Upper lobe of left lung (tissue), 6 donors: ENCODE results near the gene CPTP. TPM values are rescaled to one million over a fixed set of nuclear protein-coding genes. Genes with fewer than 3 reads are reported as not detected.

Source experiments
- ATAC-seq, 2 donors: fragments of 200-7000 bp; cut with Tn5 transposase; one replicate each; pipeline ENCODE4 v1.9.1; 2022; ENCODE audit warnings: mild to moderate bottlenecking in 2 of 2, moderate library complexity in 2 of 2; ENCODE audit not compliant: low FRiP score in 2 of 2
- DNase-seq, 2 donors: peaks; one replicate each; pipeline ENCODE4 v3.0.0-alpha.2; 2019 to 2020
- H3K27ac ChIP-seq, 4 donors: fragments of 200-600 bp; sonication (generic); one replicate each; pipeline ENCODE4 v1.5.1; 2016 to 2019
- H3K27me3 ChIP-seq, 4 donors: fragments of 200-600 bp; sonication (generic); one replicate each; pipeline ENCODE4 v1.5.1; 2017 to 2019
- H3K36me3 ChIP-seq, 4 donors: fragments of 200-600 bp; sonication (generic); one replicate each; pipeline ENCODE4 v1.5.1; 2016 to 2019
- H3K4me1 ChIP-seq, 4 donors: fragments of 200-600 bp; sonication (generic); one replicate each; pipeline ENCODE4 v1.5.1; 2018 to 2019
- H3K4me3 ChIP-seq, 4 donors: fragments of 200-600 bp; sonication (generic); one replicate each; pipeline ENCODE4 v1.5.1; 2017 to 2019; ENCODE audit warnings: mild to moderate bottlenecking in 2 of 4, moderate library complexity in 1 of 4
- H3K9me3 ChIP-seq, 4 donors: fragments of 200-600 bp; sonication (generic); one replicate each; pipeline ENCODE4 v1.5.1; 2018 to 2019
- EP300 ChIP-seq, 4 donors: sonication (generic); formaldehyde crosslinking; IDR thresholded peaks; one replicate each; pipeline ENCODE4 v1.5.1; 2017; ENCODE audit warnings: antibody characterized with exemption in 4 of 4, control low read depth in 2 of 4
- POLR2A ChIP-seq, 4 donors: fragments of 450-650 bp; IDR thresholded peaks; one replicate each; pipeline ENCODE4 v1.5.1; 2016 to 2017; ENCODE audit warnings: antibody characterized with exemption in 4 of 4, mild to moderate bottlenecking in 2 of 4
- POLR2AphosphoS5 ChIP-seq, 2 donors: sonication (generic); formaldehyde crosslinking; IDR thresholded peaks; one replicate each; pipeline ENCODE4 v1.5.1; 2017; ENCODE audit warnings: antibody characterized with exemption in 2 of 2
- WGBS, 2 donors: methylation state at CpG; one replicate each; pipeline ENCODE4 v1.1.5; 2017 to 2018; 5-methylcytosine and 5-hydroxymethylcytosine counted together
- total RNA-seq, 6 donors: library from RNA; depleted of rRNA in 4 of 6; stranded (reverse); fragments of >200 nt in 4 of 6; gene quantifications; one replicate each; pipeline versions ENCODE4 v1.1.0 to v1.2.1, GENCODE V29; 2016 to 2021
- TF ChIP-seq, protein P1 (sequence below), 6 experiments: fragments of 450-650 bp in 4 of 6; fragments of 200-600 bp in 2 of 6; sonication (generic) in 2 of 6; IDR thresholded peaks; one replicate each; pipeline ENCODE4 v1.5.1; 2016 to 2019; ENCODE audit warnings: antibody characterized with exemption in 6 of 6
- donor health status: DM: no; HTN: no; CAD: no; lungs with moderate emphysema.
- donor health status: DM: no; HTN: yes; CAD: no; lungs with severe emphysema.

CPTP gene
- total RNA-seq, 6 donors from 2014 or later, result 14.7 to 41.6 (median 26.0) TPM

GRCh38 chr1:1322418-1322817, 2.2 kb upstream of the CPTP start:
- DNase-seq (no peak), ATAC-seq (no peak)
- Histone ChIP-seq H3K27ac (no peak overlapping the region), H3K9me3 (no peaks in the 10 kb centered on the region), H3K4me1 (peaks cover 43 to 75% (median 47%) of the 10 kb centered on the region in 4 donors), H3K27me3 (no peaks in the 10 kb centered on the region), H3K36me3 (peaks cover 3 to 47% (median 26%) of the 10 kb centered on the region in 4 donors), H3K4me3 (no peak overlapping the region)
- TF ChIP-seq, protein P1, sequence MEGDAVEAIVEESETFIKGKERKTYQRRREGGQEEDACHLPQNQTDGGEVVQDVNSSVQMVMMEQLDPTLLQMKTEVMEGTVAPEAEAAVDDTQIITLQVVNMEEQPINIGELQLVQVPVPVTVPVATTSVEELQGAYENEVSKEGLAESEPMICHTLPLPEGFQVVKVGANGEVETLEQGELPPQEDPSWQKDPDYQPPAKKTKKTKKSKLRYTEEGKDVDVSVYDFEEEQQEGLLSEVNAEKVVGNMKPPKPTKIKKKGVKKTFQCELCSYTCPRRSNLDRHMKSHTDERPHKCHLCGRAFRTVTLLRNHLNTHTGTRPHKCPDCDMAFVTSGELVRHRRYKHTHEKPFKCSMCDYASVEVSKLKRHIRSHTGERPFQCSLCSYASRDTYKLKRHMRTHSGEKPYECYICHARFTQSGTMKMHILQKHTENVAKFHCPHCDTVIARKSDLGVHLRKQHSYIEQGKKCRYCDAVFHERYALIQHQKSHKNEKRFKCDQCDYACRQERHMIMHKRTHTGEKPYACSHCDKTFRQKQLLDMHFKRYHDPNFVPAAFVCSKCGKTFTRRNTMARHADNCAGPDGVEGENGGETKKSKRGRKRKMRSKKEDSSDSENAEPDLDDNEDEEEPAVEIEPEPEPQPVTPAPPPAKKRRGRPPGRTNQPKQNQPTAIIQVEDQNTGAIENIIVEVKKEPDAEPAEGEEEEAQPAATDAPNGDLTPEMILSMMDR (IDR thresholded peaks at IDR 0.05), result no peak
- TF ChIP-seq POLR2AphosphoS5 (IDR thresholded peaks at IDR 0.05), result no peak
- no peak for TF ChIP-seq EP300 (IDR thresholded peaks at IDR 0.05)
- TF ChIP-seq POLR2A (IDR thresholded peaks at IDR 0.05), result no peak
- 81 to 100% methylated on average over 3 to 9 of the region's 14 CpGs for WGBS, 2 donors

DNA sequence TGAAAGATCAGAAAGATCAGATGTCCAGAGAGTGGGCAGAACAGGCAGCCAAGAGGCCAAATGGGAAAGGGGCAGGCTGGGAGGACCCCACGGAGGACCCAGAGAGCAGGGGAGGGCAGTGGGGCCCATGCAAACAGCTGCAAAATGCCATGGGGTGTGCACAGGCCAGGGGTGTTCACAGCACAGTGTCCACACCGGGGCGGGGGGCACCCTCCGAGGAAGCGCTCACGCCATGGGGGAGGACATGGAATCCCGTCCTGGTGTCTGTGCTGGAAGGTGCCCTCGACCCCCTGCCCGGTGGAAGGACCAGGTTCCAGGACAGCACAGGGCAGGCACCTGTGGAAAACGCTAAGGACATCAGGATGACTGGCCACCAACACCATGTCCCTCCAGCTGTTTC, 1.6 kb upstream of the CPTP start:
- 87 to 94% methylated on average over 7 to 10 of the region's 10 CpGs for WGBS, 2 donors
- ATAC-seq (no peak), DNase-seq (no peak)
- H3K36me3 ChIP-seq, result peaks cover 3 to 49% (median 31%) of the 10 kb centered on the region in 4 donors
- no peak overlapping the region for H3K4me3 ChIP-seq
- H3K27me3 ChIP-seq, result no peaks in the 10 kb centered on the region
- no peaks in the 10 kb centered on the region for H3K9me3 ChIP-seq
- H3K4me1 ChIP-seq, result peaks cover 38 to 70% (median 45%) of the 10 kb centered on the region in 4 donors
- TF ChIP-seq EP300 (IDR thresholded peaks at IDR 0.05) (no peak), POLR2A (IDR thresholded peaks at IDR 0.05) (no peak), POLR2AphosphoS5 (IDR thresholded peaks at IDR 0.05) (no peak)
- TF ChIP-seq, protein P1 (IDR thresholded peaks at IDR 0.05), result no peak
- H3K27ac ChIP-seq, result no peak overlapping the region

GRCh38 chr1:1324084-1324523, 498 bp upstream of the CPTP start:
- no peak for DNase-seq
- WGBS, 2 donors, result 1% methylated on average over 38 of the region's 41 CpGs; no CpG with 5 or more reads in 1 of the 2 donors
- Histone ChIP-seq H3K4me3 (peak overlapping the region; percentile 78 to 100 (median 98)), H3K27ac (peak overlapping the region; percentile 85 to 92 (median 89)), H3K4me1 (peaks cover 29 to 60% (median 35%) of the 10 kb centered on the region in 4 donors), H3K27me3 (no peaks in the 10 kb centered on the region), H3K36me3 (peaks cover 3 to 50% (median 31%) of the 10 kb centered on the region in 4 donors), H3K9me3 (no peaks in the 10 kb centered on the region)
- TF ChIP-seq, protein P1 (IDR thresholded peaks at IDR 0.05), result no peak
- no peak for ATAC-seq

DNA sequence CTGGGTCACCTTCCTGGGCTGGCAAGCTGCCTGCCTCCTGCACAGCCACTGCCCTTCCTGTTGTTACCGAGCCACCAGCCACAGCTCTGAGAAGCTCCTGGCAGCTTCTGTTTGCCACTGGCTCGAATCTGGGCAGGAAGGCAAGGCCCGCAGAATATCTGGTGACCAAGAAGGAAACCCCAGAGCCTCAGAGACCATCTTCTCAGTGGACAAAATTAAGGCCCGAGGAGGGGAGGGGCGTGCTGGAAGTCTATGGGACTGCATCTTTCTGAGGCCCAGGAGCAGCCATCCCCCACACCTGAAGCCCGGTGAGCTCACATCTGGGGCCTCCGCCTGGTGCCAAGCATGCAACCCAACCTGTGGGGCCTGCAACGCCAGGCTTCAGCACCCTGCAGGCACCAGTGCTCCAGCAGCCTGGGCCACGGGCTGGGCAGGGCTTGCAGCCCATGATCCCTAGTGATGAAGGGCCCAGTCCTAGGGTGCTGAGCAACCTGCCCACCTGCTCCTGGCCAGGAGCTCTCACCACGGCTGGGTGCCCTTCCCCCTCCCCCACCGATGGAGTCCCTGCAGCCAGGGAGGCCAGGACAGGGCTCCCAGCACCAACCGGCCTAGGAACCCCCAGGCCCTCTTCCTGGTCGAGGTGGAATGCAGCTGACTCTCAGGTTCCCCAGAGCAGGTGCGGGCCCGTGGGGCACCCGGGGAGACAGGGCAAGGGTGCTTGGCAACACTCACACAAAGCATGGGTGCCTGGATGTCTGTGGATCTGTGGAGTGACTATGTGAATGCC, 879 bp downstream of the CPTP start:
- WGBS, 2 donors, result 23 to 35% methylated on average over 6 to 16 of the region's 16 CpGs
- peak in 1 of 2 donors; percentile 66 for DNase-seq

More for the DNA sequence above, 879 bp downstream of the CPTP start:
- H3K4me3 ChIP-seq, result peak overlapping the region; percentile 97 to 100 (median 99)
- peaks cover 29 to 61% (median 36%) of the 10 kb centered on the region in 4 donors for H3K4me1 ChIP-seq
- H3K36me3 ChIP-seq, result peaks cover 3 to 36% (median 20%) of the 10 kb centered on the region in 4 donors
- ATAC-seq, result no peak
- TF ChIP-seq EP300 (IDR thresholded peaks at IDR 0.05) (no peak), POLR2AphosphoS5 (IDR thresholded peaks at IDR 0.05) (no peak)
- TF ChIP-seq, protein P1 (IDR thresholded peaks at IDR 0.05), result peak in 1 of 6 experiments; percentile 4
- peak overlapping the region; percentile 85 to 92 (median 89) for H3K27ac ChIP-seq
- H3K27me3 ChIP-seq, result no peaks in the 10 kb centered on the region
- H3K9me3 ChIP-seq, result no peaks in the 10 kb centered on the region
